IPS-15b (cell line): ENCODE results near the gene SEPTIN8.

Experiments used
- H3K27me3 ChIP-seq: one replicate; pipeline ENCODE4 v1.6.1; 2013; ENCODE audit warnings: low read length; ENCODE audit not compliant: control insufficient read depth, insufficient read depth
- H3K36me3 ChIP-seq: one replicate; pipeline ENCODE4 v1.6.1; 2013; ENCODE audit warnings: low read length; ENCODE audit not compliant: control insufficient read depth, insufficient read depth
- H3K4me1 ChIP-seq: one replicate; pipeline ENCODE4 v1.6.1; 2013; ENCODE audit warnings: mild to moderate bottlenecking, low read length; ENCODE audit not compliant: control insufficient read depth, insufficient read depth
- H3K4me3 ChIP-seq: one replicate; pipeline ENCODE4 v1.5.1; 2013; ENCODE audit warnings: low read depth, low read length
- H3K9ac ChIP-seq: one replicate; pipeline ENCODE4 v1.6.1; 2013; ENCODE audit warnings: low read depth, mild to moderate bottlenecking, low read length
- H3K9me3 ChIP-seq: one replicate; pipeline ENCODE4 v1.6.1; 2013; ENCODE audit warnings: mild to moderate bottlenecking, low read length; ENCODE audit not compliant: control insufficient read depth, insufficient read depth

Gene SEPTIN8

GRCh38 chr5:132749506-132749905, 27.5 kb downstream of the SEPTIN8 start:
- Histone ChIP-seq H3K4me3 (no peak overlapping the region), H3K27me3 (peaks cover 49% of the 10 kb centered on the region), H3K36me3 (no peaks in the 10 kb centered on the region), H3K9me3 (no peaks in the 10 kb centered on the region), H3K9ac (no peak overlapping the region), H3K4me1 (no peaks in the 10 kb centered on the region)

- Histone ChIP-seq H3K27me3 (peaks cover 49% of the 10 kb centered on the region), H3K9me3 (no peaks in the 10 kb centered on the region), H3K9ac (no peak overlapping the region), H3K36me3 (no peaks in the 10 kb centered on the region), H3K4me1 (no peaks in the 10 kb centered on the region), H3K4me3 (peak overlapping the region; percentile 1)
Measured at GRCh38 chr5:132748522-132749000, 28.5 kb downstream of the SEPTIN8 start.

GRCh38 chr5:132747616-132748440, 29.2 kb downstream of the SEPTIN8 start:
- H3K9ac ChIP-seq: peak overlapping the region; percentile 18

GRCh38 chr5:132746954-132747615, 30.0 kb downstream of the SEPTIN8 start, which contains the start of gene CCNI2:
Gene CCNI2, plus strand, starts transcription at chr5:132747426. Its CDS starts 70 bp downstream, at chr5:132747496.
- no peaks in the 10 kb centered on the region for H3K9me3 ChIP-seq
- H3K36me3 ChIP-seq: no peaks in the 10 kb centered on the region
- no peaks in the 10 kb centered on the region for H3K4me1 ChIP-seq
- peak within 1 kb of the TSS; percentile 18 for H3K9ac ChIP-seq
- H3K4me3 ChIP-seq: peak within 1 kb of the TSS; percentile 49
- H3K27me3 ChIP-seq: peaks cover 49% of the 10 kb centered on the region

More at GRCh38 chr5:132747616-132748440, 29.2 kb downstream of the SEPTIN8 start:
- H3K27me3 ChIP-seq: peaks cover 49% of the 10 kb centered on the region
- no peaks in the 10 kb centered on the region for H3K9me3 ChIP-seq
- peak overlapping the region; percentile 49 for H3K4me3 ChIP-seq
- H3K4me1 ChIP-seq: no peaks in the 10 kb centered on the region
- no peaks in the 10 kb centered on the region for H3K36me3 ChIP-seq

- Histone ChIP-seq H3K9ac (no peak overlapping the region), H3K4me1 (no peaks in the 10 kb centered on the region), H3K9me3 (no peaks in the 10 kb centered on the region), H3K27me3 (peaks cover 49% of the 10 kb centered on the region), H3K4me3 (no peak overlapping the region), H3K36me3 (no peaks in the 10 kb centered on the region)
Measured at GRCh38 chr5:132746592-132746953, 30.5 kb downstream of the SEPTIN8 start.

- Histone ChIP-seq H3K4me1 (no peaks in the 10 kb centered on the region), H3K9ac (no peak overlapping the region), H3K27me3 (peaks cover 36% of the 10 kb centered on the region), H3K9me3 (no peaks in the 10 kb centered on the region), H3K36me3 (no peaks in the 10 kb centered on the region), H3K4me3 (no peak overlapping the region)
Measured at GRCh38 chr5:132744659-132745058, 32.4 kb downstream of the SEPTIN8 start.

- Histone ChIP-seq H3K4me3 (no peak overlapping the region), H3K27me3 (peaks cover 23% of the 10 kb centered on the region), H3K9me3 (no peaks in the 10 kb centered on the region), H3K36me3 (no peaks in the 10 kb centered on the region), H3K4me1 (no peaks in the 10 kb centered on the region), H3K9ac (no peak overlapping the region)
Measured at GRCh38 chr5:132742626-132743025, 34.4 kb downstream of the SEPTIN8 start.

GRCh38 chr5:132742158-132742557, 34.9 kb downstream of the SEPTIN8 start:
- Histone ChIP-seq H3K9me3 (no peaks in the 10 kb centered on the region), H3K27me3 (peaks cover 22% of the 10 kb centered on the region), H3K9ac (no peak overlapping the region), H3K4me1 (no peaks in the 10 kb centered on the region), H3K36me3 (no peaks in the 10 kb centered on the region), H3K4me3 (no peak overlapping the region)

- no peak overlapping the region for H3K4me3 ChIP-seq
- H3K27me3 ChIP-seq: peaks cover 7% of the 10 kb centered on the region
- H3K9me3 ChIP-seq: no peaks in the 10 kb centered on the region
- H3K4me1 ChIP-seq: no peaks in the 10 kb centered on the region
- H3K9ac ChIP-seq: no peak overlapping the region
- no peaks in the 10 kb centered on the region for H3K36me3 ChIP-seq
Measured at GRCh38 chr5:132739232-132739631, 37.8 kb downstream of the SEPTIN8 start.

- Histone ChIP-seq H3K9me3 (no peaks in the 10 kb centered on the region), H3K4me1 (no peaks in the 10 kb centered on the region), H3K9ac (no peak overlapping the region), H3K4me3 (peak overlapping the region; percentile 88), H3K36me3 (no peaks in the 10 kb centered on the region), H3K27me3 (peaks cover 7% of the 10 kb centered on the region)
Measured at GRCh38 chr5:132737982-132738681, 38.9 kb downstream of the SEPTIN8 start.

GRCh38 chr5:132736853-132737833, 39.9 kb downstream of the SEPTIN8 start, which contains the start of gene KIF3A:
Gene KIF3A, minus strand, starts transcription at chr5:132737546. Its CDS starts 127 bp downstream, at chr5:132737419.
- H3K9ac ChIP-seq: no peak within 1 kb of the TSS
- peak within 1 kb of the TSS; percentile 88 for H3K4me3 ChIP-seq
- H3K36me3 ChIP-seq: no peaks in the 10 kb centered on the region
- H3K27me3 ChIP-seq: peaks cover 7% of the 10 kb centered on the region
- H3K4me1 ChIP-seq: no peaks in the 10 kb centered on the region
- H3K9me3 ChIP-seq: no peaks in the 10 kb centered on the region
